Testis (tissue), 2 donors: Measurements from ENCODE around the gene ABCA13.

ENCODE experiments used
- CTCF ChIP-seq, 3 experiments: fragments of 450-650 bp in 2 of 3; fragments of 200-600 bp in 1 of 3; sonication (generic) in 1 of 3; IDR thresholded peaks; one replicate each; pipeline ENCODE4 v1.5.1; 2016 to 2019; ENCODE audit warnings: antibody characterized with exemption in 3 of 3, mild to moderate bottlenecking in 2 of 3, moderate library complexity in 1 of 3
- POLR2A ChIP-seq: fragments of 450-650 bp; IDR thresholded peaks from one replicate; pipeline ENCODE4 v1.6.1; 2017; ENCODE audit warnings: antibody characterized with exemption, mild to moderate bottlenecking, moderate library complexity

DNA sequence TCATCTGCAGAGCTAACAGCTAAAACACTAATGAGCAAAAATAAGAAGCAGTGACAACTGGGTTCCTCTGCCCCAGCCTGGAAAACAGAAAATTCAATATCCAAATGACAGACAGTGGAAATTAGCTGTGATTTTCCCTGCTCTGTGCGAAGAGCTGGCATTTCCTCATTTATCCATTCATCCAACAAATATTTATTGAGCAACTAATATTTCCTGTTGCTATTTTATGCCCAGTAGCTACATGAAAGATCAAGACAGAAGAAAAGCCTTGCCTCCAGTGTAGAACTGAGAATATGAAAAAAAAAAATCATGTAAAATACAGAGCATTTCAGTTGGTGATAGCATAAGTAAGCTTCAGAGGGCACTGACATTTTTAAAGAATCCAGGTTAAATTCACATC, 140.9 kb downstream of the ABCA13 start:
- TF ChIP-seq CTCF (IDR thresholded peaks at IDR 0.05) (no peak), POLR2A (no peak)
